ENCODE data around the gene CRNN. TPM values are rescaled to one million over a fixed set of nuclear protein-coding genes. Genes with fewer than 3 reads are reported as not detected.

Gene CRNN
- total RNA-seq, 1 experiment from 2014 or later = not detected

GRCh38 chr1:152408664-152409063 is 5.4 kb downstream of the CRNN start:
- Histone ChIP-seq H3T11ph (ENCODE audit: low read length) (no peak overlapping the region), H2AFZ (ENCODE audit: low read length) (no peak overlapping the region), H4K5ac (ENCODE audit: insufficient read length, low read depth, low read length) (no peak overlapping the region), H4K8ac (replicated peaks; ENCODE audit: insufficient read length, low read depth, low read length) (no peak overlapping the region), H2BK5ac (ENCODE audit: insufficient read length, low read length) (no peak overlapping the region), H3K9me3 (ENCODE audit: control insufficient read depth, low read depth, low read length) (peaks cover 83% of the 10 kb centered on the region), H4K91ac (ENCODE audit: insufficient read length, low read depth, low read length) (no peak overlapping the region), H2BK15ac (ENCODE audit: low read depth, low read length) (no peak overlapping the region), H3K79me2 (ENCODE audit: insufficient read depth, low read length) (no peaks in the 10 kb centered on the region), H2BK12ac (ENCODE audit: insufficient read length, low read depth, low read length) (no peak overlapping the region), H3K56ac (ENCODE audit: insufficient read length, low read depth, low read length) (no peak overlapping the region), H2BK20ac (ENCODE audit: low read depth, low read length, poor library complexity, severe bottlenecking) (no peak overlapping the region), H3K4me1 (ENCODE audit: insufficient read depth, low read length) (no peaks in the 10 kb centered on the region), H3K9ac (ENCODE audit: extremely low read depth, insufficient read length, low read length) (no peak overlapping the region), H2AK5ac (ENCODE audit: insufficient read length, low read length) (no peak overlapping the region), H3K18ac (ENCODE audit: insufficient read length, low read depth, low read length) (no peak overlapping the region), H4K20me1 (ENCODE audit: control insufficient read depth, insufficient read depth, insufficient read length) (no peaks in the 10 kb centered on the region), H3K4ac (ENCODE audit: low read depth, low read length) (no peak overlapping the region), H3K4me2 (ENCODE audit: insufficient read depth, insufficient read length, low read length) (no peak overlapping the region), H2BK120ac (ENCODE audit: low read depth, low read length, poor library complexity, severe bottlenecking) (no peak overlapping the region), H3K23me2 (ENCODE audit: insufficient read length, low read depth, low read length, poor library complexity, severe bottlenecking) (no peaks in the 10 kb centered on the region), H3K27me3 (ENCODE audit: insufficient read depth, low read length) (no peaks in the 10 kb centered on the region), H3K79me1 (ENCODE audit: insufficient read depth, low read depth, low read length, poor library complexity, severe bottlenecking) (no peaks in the 10 kb centered on the region), H3K14ac (ENCODE audit: insufficient read depth, low read length) (no peak overlapping the region), H3K23ac (ENCODE audit: insufficient read length, low read depth, low read length) (no peak overlapping the region), H3K27ac (ENCODE audit: insufficient read length, low read depth, low read length) (no peak overlapping the region)
- WGBS (ENCODE audit: extremely low coverage, insufficient read length, low lambda C conversion rate) = no CpG with 5 or more reads among the region's 4 CpGs
- peaks cover 93 to 94% of the 10 kb centered on the region in 2 experiments for H3K9me3 Mint-ChIP-seq
- H3K36me3 Mint-ChIP-seq (ENCODE audit: insufficient read depth in 1 of 3, low read depth in 3 of 3) = peaks cover 11 to 26% (median 17%) of the 10 kb centered on the region in 3 experiments; a peak in 6 of 7 replicates
- TF ChIP-seq, protein P1, sequence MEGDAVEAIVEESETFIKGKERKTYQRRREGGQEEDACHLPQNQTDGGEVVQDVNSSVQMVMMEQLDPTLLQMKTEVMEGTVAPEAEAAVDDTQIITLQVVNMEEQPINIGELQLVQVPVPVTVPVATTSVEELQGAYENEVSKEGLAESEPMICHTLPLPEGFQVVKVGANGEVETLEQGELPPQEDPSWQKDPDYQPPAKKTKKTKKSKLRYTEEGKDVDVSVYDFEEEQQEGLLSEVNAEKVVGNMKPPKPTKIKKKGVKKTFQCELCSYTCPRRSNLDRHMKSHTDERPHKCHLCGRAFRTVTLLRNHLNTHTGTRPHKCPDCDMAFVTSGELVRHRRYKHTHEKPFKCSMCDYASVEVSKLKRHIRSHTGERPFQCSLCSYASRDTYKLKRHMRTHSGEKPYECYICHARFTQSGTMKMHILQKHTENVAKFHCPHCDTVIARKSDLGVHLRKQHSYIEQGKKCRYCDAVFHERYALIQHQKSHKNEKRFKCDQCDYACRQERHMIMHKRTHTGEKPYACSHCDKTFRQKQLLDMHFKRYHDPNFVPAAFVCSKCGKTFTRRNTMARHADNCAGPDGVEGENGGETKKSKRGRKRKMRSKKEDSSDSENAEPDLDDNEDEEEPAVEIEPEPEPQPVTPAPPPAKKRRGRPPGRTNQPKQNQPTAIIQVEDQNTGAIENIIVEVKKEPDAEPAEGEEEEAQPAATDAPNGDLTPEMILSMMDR (conservative IDR thresholded peaks at IDR 0.05) = no peak
- DNase-seq = no peak
- H3K27ac Mint-ChIP-seq = no peak overlapping the region
- peaks cover 3% of the 10 kb centered on the region for H3K27me3 Mint-ChIP-seq (ENCODE audit: low read depth)
- no peak overlapping the region for H3K4me3 Mint-ChIP-seq
- no peaks in the 10 kb centered on the region for H3K4me1 Mint-ChIP-seq

Data from H9 (cell line).